ENCODE results near the gene OR6F1. TPM values are rescaled to one million over a fixed set of nuclear protein-coding genes. Genes with fewer than 3 reads are reported as not detected.

OR6F1 gene
- total RNA-seq, 3 donors from 2014 or later: not detected

DNA sequence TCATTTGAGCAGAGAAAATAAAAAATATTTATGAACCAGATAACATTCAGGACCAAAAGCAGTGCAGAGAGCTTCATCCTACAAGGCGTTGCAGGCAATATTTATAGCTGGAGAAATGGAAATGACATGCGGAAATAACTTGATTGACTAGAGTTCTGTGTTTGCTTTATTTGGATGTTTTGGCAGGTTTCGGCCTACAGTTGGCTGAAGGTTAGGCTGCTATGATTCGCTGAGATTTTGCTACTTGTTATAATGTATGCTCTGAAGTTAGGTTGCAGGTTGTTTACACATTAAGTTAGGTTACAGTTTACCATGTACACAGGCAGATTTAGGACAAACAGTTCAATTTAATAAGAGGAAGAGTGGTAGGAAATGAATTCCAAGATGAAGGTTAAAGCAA, 36.3 kb downstream of the OR6F1 start:
- intact Hi-C loops (cut with DNase I; ENCODE audit: low total_unique reads): no loop called here
- TF ChIP-seq, protein P1, sequence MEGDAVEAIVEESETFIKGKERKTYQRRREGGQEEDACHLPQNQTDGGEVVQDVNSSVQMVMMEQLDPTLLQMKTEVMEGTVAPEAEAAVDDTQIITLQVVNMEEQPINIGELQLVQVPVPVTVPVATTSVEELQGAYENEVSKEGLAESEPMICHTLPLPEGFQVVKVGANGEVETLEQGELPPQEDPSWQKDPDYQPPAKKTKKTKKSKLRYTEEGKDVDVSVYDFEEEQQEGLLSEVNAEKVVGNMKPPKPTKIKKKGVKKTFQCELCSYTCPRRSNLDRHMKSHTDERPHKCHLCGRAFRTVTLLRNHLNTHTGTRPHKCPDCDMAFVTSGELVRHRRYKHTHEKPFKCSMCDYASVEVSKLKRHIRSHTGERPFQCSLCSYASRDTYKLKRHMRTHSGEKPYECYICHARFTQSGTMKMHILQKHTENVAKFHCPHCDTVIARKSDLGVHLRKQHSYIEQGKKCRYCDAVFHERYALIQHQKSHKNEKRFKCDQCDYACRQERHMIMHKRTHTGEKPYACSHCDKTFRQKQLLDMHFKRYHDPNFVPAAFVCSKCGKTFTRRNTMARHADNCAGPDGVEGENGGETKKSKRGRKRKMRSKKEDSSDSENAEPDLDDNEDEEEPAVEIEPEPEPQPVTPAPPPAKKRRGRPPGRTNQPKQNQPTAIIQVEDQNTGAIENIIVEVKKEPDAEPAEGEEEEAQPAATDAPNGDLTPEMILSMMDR (IDR thresholded peaks at IDR 0.05): no peak
- TF ChIP-seq POLR2A (IDR thresholded peaks at IDR 0.05) (no peak), POLR2AphosphoS5 (IDR thresholded peaks at IDR 0.05) (no peak)
- H3K9me3 ChIP-seq: no peaks in the 10 kb centered on the region
- H3K36me3 ChIP-seq: no peaks in the 10 kb centered on the region
- no peak overlapping the region for H3K4me3 ChIP-seq
- no peaks in the 10 kb centered on the region for H3K27me3 ChIP-seq
- DNase-seq (ENCODE audit: low spot score in 2 of 2): no peak
- no peaks in the 10 kb centered on the region for H3K4me1 ChIP-seq
- H3K27ac ChIP-seq: no peak overlapping the region

DNA sequence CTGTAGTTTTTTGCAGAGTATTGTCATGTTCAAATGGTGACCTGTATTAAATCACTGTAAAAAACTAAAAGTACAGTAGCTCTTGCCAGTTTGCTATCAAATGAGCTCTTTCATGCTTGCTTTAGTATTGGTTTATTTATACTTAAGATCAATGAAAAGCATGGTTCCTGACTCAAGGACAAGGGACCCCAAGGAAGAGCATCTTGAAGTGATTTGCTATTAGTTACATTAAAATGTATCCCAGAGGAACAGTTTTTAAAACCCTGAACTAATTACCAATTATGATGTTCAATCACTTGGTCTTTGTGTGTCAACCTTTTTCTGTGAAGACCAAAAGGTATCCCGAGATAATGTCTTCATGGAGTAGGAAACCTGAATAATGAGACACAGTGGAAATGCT, 36.8 kb downstream of the OR6F1 start, which contains the start of gene OR13G1:
TSS of gene OR13G1 (minus strand) at position 101 of the 400 bp plus-strand sequence. CDS start 6,698 bp downstream, outside the sequence.
- H3K4me1 ChIP-seq: no peaks in the 10 kb centered on the region
- no peaks in the 10 kb centered on the region for H3K9me3 ChIP-seq
- H3K27ac ChIP-seq: no peak within 1 kb of the TSS
- no peaks in the 10 kb centered on the region for H3K27me3 ChIP-seq
- TF ChIP-seq, protein P1 (IDR thresholded peaks at IDR 0.05): no peak
- TF ChIP-seq POLR2AphosphoS5 (IDR thresholded peaks at IDR 0.05) (no peak), POLR2A (IDR thresholded peaks at IDR 0.05) (no peak)
- DNase-seq (ENCODE audit: low spot score in 2 of 2): no peak
- intact Hi-C loops (cut with DNase I; ENCODE audit: low total_unique reads): no loop called here
- H3K4me3 ChIP-seq: no peak within 1 kb of the TSS
- H3K36me3 ChIP-seq: no peaks in the 10 kb centered on the region

DNA sequence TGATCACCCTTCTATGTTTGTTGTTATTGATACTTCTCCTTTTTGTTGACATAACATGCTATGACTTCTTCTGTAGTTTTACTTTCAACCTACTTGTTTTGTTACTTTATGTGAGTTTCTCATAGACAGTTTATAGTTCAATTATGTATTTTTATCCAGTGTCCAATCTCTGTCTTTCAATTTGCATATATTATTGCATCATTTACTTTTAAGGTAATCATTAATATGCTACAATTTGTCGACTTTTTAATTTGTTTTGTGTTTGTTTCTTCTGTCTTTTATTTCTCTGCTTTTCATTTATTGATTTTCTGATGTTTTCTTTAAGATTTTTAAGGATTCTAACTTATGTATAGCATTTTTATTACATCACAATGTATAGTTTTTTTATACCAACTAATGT, 47.2 kb downstream of the OR6F1 start:
- H3K9me3 ChIP-seq: peaks cover 0 to 5% of the 10 kb centered on the region in 2 donors
- no peak overlapping the region for H3K27ac ChIP-seq
- no peak for DNase-seq (ENCODE audit: low spot score in 2 of 2)
- intact Hi-C loops (cut with DNase I; ENCODE audit: low total_unique reads): no loop called here
- H3K4me3 ChIP-seq: no peak overlapping the region
- no peaks in the 10 kb centered on the region for H3K36me3 ChIP-seq
- H3K4me1 ChIP-seq: no peaks in the 10 kb centered on the region
- TF ChIP-seq POLR2A (IDR thresholded peaks at IDR 0.05) (no peak), POLR2AphosphoS5 (IDR thresholded peaks at IDR 0.05) (no peak)
- TF ChIP-seq, protein P1 (IDR thresholded peaks at IDR 0.05): no peak
- H3K27me3 ChIP-seq: no peaks in the 10 kb centered on the region

Other genes with a start within 250 kb of the OR6F1 start
- not detected for gene OR2C3, start 180.2 kb downstream of the OR6F1 start, total RNA-seq
- gene GCSAML, start 167.5 kb downstream of the OR6F1 start, total RNA-seq: 1 to 10 TPM in 1 of 3 donors, under 1 TPM in 1, not detected in 1; 0.15 to 1.3 TPM
- not detected for gene OR2G2, start 128.3 kb downstream of the OR6F1 start, total RNA-seq
- not detected for gene OR2G3, start 111.1 kb downstream of the OR6F1 start, total RNA-seq
- gene OR13G1, start 36.9 kb downstream of the OR6F1 start, total RNA-seq: not detected
- 1 to 10 TPM in 2 of 3 donors, not detected in 1; 1.0 to 1.3 TPM for gene OR14K1, start 22.0 kb upstream of the OR6F1 start, total RNA-seq
- gene OR14A2, start 31.5 kb upstream of the OR6F1 start, total RNA-seq: not detected
- gene OR1C1, start 43.9 kb upstream of the OR6F1 start, total RNA-seq: not detected
- not detected for gene OR14A16, start 107.5 kb upstream of the OR6F1 start, total RNA-seq
- not detected for gene OR11L1, start 125.2 kb upstream of the OR6F1 start, total RNA-seq
- gene TRIM58, start 140.5 kb upstream of the OR6F1 start, total RNA-seq: 1 to 10 TPM in 2 of 3 donors, under 1 TPM in 1; 0.32 to 4.6 (median 1.0) TPM
- 1 to 10 TPM in 1 of 3 donors, not detected in 2; 3.6 TPM for gene OR2W3, start 178.9 kb upstream of the OR6F1 start, total RNA-seq
- not detected for gene OR2T8, start 203.6 kb upstream of the OR6F1 start, total RNA-seq
- not detected for gene OR2AJ1, start 208.2 kb upstream of the OR6F1 start, total RNA-seq
- gene OR2L8, start 232.2 kb upstream of the OR6F1 start, total RNA-seq: 1 to 10 TPM in 1 of 3 donors, under 1 TPM in 1, not detected in 1; 0.73 to 1.3 TPM
- under 1 TPM in 1 of 3 donors, not detected in 2; 0.44 TPM for gene OR2AK2, start 248.6 kb upstream of the OR6F1 start, total RNA-seq

All from breast epithelium (tissue), 4 donors.